ENCODE results near the gene COX6B1. TPM values are rescaled to one million over a fixed set of nuclear protein-coding genes. Genes with fewer than 3 reads are reported as not detected.

Gene COX6B1
- total RNA-seq, 4 donors from 2014 or later: 899 to 1,245 (median 976) TPM

- no peaks in the 10 kb centered on the region for H3K9me3 ChIP-seq
- in situ Hi-C loops (cut with MboI; ENCODE audit: low sequenced_read_pairs in 4 of 4) (no loop called here), intact Hi-C loops (cut with DNase I; ENCODE audit: low total_unique reads) (no loop called here)
- peaks cover 6 to 16% of the 10 kb centered on the region in 2 donors for H3K4me1 ChIP-seq
- peaks cover 0 to 4% of the 10 kb centered on the region in 2 donors for H3K36me3 ChIP-seq
- H3K4me3 ChIP-seq: peak overlapping the region; percentile 64 to 83 (median 76)
- DNase-seq (no peak), ATAC-seq (no peak)
- H3K27ac ChIP-seq: peak overlapping the region in 2 of 4 donors; percentile 80 to 88
- no peaks in the 10 kb centered on the region for H3K27me3 ChIP-seq
- TF ChIP-seq, protein P1, sequence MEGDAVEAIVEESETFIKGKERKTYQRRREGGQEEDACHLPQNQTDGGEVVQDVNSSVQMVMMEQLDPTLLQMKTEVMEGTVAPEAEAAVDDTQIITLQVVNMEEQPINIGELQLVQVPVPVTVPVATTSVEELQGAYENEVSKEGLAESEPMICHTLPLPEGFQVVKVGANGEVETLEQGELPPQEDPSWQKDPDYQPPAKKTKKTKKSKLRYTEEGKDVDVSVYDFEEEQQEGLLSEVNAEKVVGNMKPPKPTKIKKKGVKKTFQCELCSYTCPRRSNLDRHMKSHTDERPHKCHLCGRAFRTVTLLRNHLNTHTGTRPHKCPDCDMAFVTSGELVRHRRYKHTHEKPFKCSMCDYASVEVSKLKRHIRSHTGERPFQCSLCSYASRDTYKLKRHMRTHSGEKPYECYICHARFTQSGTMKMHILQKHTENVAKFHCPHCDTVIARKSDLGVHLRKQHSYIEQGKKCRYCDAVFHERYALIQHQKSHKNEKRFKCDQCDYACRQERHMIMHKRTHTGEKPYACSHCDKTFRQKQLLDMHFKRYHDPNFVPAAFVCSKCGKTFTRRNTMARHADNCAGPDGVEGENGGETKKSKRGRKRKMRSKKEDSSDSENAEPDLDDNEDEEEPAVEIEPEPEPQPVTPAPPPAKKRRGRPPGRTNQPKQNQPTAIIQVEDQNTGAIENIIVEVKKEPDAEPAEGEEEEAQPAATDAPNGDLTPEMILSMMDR (IDR thresholded peaks at IDR 0.05 in 4 of 5, conservative IDR thresholded peaks at IDR 0.05 in 1 of 5): no peak
- no peak for TF ChIP-seq POLR2A (IDR thresholded peaks at IDR 0.05)
Measured at GRCh38 chr19:35642798-35643254, 5.3 kb upstream of the COX6B1 start.

DNA sequence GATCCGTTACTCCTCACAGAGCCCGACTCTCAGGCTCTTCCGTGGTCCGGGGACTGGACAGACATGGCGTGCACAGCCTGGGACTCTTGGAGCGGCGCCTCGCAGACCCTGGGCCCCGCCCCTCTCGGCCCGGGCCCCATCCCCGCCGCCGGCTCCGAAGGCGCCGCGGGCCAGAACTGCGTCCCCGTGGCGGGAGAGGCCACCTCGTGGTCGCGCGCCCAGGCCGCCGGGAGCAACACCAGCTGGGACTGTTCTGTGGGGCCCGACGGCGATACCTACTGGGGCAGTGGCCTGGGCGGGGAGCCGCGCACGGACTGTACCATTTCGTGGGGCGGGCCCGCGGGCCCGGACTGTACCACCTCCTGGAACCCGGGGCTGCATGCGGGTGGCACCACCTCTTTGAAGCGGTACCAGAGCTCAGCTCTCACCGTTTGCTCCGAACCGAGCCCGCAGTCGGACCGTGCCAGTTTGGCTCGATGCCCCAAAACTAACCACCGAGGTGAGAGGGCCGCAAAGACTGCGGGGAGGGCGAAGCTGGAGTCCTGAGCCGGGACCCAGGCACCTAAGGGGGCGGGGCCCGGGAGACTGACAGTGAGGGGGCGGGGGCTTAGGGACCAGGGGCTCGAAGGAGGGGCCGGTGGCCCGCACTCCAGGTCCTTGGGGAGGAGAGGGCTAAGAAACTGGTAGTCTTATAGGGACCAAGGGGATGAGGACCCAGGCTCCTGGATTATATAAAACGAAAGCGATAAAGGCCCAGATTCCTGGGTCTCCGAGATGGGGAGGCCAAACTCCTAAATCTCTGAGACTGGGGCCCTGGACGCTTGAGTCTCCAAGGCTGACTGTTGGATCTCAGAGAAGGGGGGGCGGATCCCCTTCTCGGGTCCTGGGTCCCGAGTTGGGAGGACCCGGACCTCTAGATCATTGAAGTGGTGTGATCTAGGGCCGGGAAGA is 4.6 kb upstream of the COX6B1 start:
- Histone ChIP-seq H3K4me3 (peak overlapping the region; percentile 64 to 83 (median 76)), H3K36me3 (no peaks in the 10 kb centered on the region), H3K9me3 (no peaks in the 10 kb centered on the region), H3K27ac (peak overlapping the region; percentile 78 to 93 (median 84)), H3K4me1 (peaks cover 6 to 16% of the 10 kb centered on the region in 2 donors), H3K27me3 (no peaks in the 10 kb centered on the region)
- ATAC-seq (no peak), DNase-seq (peak; percentile 28 to 49)
- in situ Hi-C loops (cut with MboI; ENCODE audit: low sequenced_read_pairs in 4 of 4): no loop called here
- intact Hi-C loops (cut with DNase I; ENCODE audit: low total_unique reads): loop anchor here (1.0 to 2.0 kb wide), 3 partner anchors 14 to 99 kb away; partner anchors contain the start of genes RBM42 and TMEM147
- no peak for TF ChIP-seq POLR2A (IDR thresholded peaks at IDR 0.05)
- TF ChIP-seq, protein P1 (IDR thresholded peaks at IDR 0.05 in 4 of 5, conservative IDR thresholded peaks at IDR 0.05 in 1 of 5): no peak

- Histone ChIP-seq H3K9me3 (no peaks in the 10 kb centered on the region), H3K36me3 (no peaks in the 10 kb centered on the region), H3K4me3 (peak overlapping the region; percentile 64 to 83 (median 76)), H3K27me3 (no peaks in the 10 kb centered on the region), H3K27ac (peak overlapping the region; percentile 78 to 93 (median 84)), H3K4me1 (peaks cover 13 to 25% of the 10 kb centered on the region in 2 donors)
- in situ Hi-C loops (cut with MboI; ENCODE audit: low sequenced_read_pairs in 4 of 4): no loop called here
- peak; percentile 69 to 74 for ATAC-seq
- intact Hi-C loops (cut with DNase I; ENCODE audit: low total_unique reads): loop anchor here (1.0 to 2.0 kb wide), 3 partner anchors 15 to 100 kb away; partner anchors contain the start of genes RBM42 and TMEM147
- TF ChIP-seq POLR2A (IDR thresholded peaks at IDR 0.05): peak; percentile 28 to 36
- TF ChIP-seq, protein P1 (IDR thresholded peaks at IDR 0.05 in 4 of 5, conservative IDR thresholded peaks at IDR 0.05 in 1 of 5): peak in 1 of 5 experiments; percentile 8
- DNase-seq: peak; percentile 92
Measured at GRCh38 chr19:35644206-35644986, 3.7 kb upstream of the COX6B1 start.

DNA sequence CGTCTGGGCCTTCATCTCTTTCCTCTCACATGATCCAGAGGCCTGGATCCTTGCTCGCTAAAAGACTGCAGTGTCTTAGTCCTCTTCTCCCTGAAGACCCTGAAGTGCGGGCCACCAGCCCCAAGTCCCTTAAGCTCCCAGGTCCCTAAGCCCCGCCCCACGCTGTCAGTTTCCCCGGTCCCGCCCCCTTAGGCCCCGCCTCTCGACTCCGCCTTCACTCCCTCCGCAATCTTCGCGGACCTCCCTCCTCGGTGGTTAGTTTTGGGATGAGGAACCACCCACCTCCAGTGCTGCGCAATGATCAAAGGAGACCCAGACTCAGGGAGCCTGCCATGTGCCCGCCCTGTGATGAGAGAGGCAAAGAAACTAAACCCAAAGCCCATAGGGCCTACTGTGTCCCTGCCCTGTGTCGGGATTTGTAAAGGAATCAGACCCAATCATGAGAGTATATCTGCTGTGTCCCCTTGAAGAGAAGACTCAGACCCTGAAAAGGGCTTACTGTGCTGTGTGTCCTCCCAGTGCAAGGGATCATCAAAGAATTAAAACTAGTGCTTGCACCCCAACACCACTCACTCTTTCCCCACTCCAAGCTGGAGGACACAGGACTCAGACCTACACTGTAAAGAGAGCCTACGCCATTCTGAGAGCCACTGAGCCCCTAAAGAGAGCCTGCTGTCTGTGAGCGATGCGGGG is 3.0 kb upstream of the COX6B1 start:
- ATAC-seq: peak; percentile 33 to 35
- in situ Hi-C loops (cut with MboI; ENCODE audit: low sequenced_read_pairs in 4 of 4) (no loop called here), intact Hi-C loops (cut with DNase I; ENCODE audit: low total_unique reads) (loop anchor here (1.0 to 5.0 kb wide), 5 partner anchors 16 to 378 kb away; partner anchors contain the start of genes HSPB6, PROSER3, RBM42 and TMEM147)
- peak overlapping the region; percentile 78 to 93 (median 84) for H3K27ac ChIP-seq
- peaks cover 21 to 32% of the 10 kb centered on the region in 2 donors for H3K4me1 ChIP-seq
- peaks cover 0 to 6% of the 10 kb centered on the region in 2 donors for H3K36me3 ChIP-seq
- H3K27me3 ChIP-seq: no peaks in the 10 kb centered on the region
- no peaks in the 10 kb centered on the region for H3K9me3 ChIP-seq
- no peak for TF ChIP-seq POLR2A (IDR thresholded peaks at IDR 0.05)
- TF ChIP-seq, protein P1 (IDR thresholded peaks at IDR 0.05 in 4 of 5, conservative IDR thresholded peaks at IDR 0.05 in 1 of 5): no peak
- peak; percentile 64 to 74 for DNase-seq
- H3K4me3 ChIP-seq: peak overlapping the region; percentile 64 to 83 (median 76)

Data from gastrocnemius medialis (tissue), 4 donors.